Embryonic facial prominence (tissue), 1 donor: ENCODE measurements around the gene NLRC5.
"Not testable (repeated sequence)": the region's sequence is repeated elsewhere in the genome, so short reads cannot be mapped to it uniquely, and the experiment has no call there.

Source experiments
- DNase-seq: peaks from one replicate; pipeline ENCODE4 v3.0.0-alpha.2; 2016; ENCODE audit errors: extremely low spot score

NLRC5 gene

GRCh38 chr16:56960681-56961281 lies 28.6 kb upstream of the NLRC5 start:
- no peak for DNase-seq

GRCh38 chr16:56961386-56961785 lies 28.0 kb upstream of the NLRC5 start:
- DNase-seq = no peak

- DNase-seq = no peak
Measured at GRCh38 chr16:56961851-56962281, 27.5 kb upstream of the NLRC5 start, which contains the start of gene CETP. TSS of gene CETP (plus strand) at chr16:56961950. CDS start at chr16:56961980, 30 bp downstream.

GRCh38 chr16:56964243-56965148 lies 24.9 kb upstream of the NLRC5 start:
- no peak for DNase-seq

GRCh38 chr16:56965149-56966092 lies 23.9 kb upstream of the NLRC5 start:
- no peak for DNase-seq

GRCh38 chr16:56966093-56966475 lies 23.3 kb upstream of the NLRC5 start:
- no peak for DNase-seq

GRCh38 chr16:56967733-56968132 lies 21.6 kb upstream of the NLRC5 start:
- DNase-seq = no peak

- no peak for DNase-seq
Measured at GRCh38 chr16:56969769-56970168, 19.6 kb upstream of the NLRC5 start.

GRCh38 chr16:56970934-56971767 lies 18.2 kb upstream of the NLRC5 start:
- no peak for DNase-seq

GRCh38 chr16:56971768-56972043 lies 17.7 kb upstream of the NLRC5 start:
- no peak for DNase-seq

- no peak for DNase-seq
Measured at GRCh38 chr16:56972403-56973293, 16.7 kb upstream of the NLRC5 start.

- DNase-seq = no peak
Measured at GRCh38 chr16:56973294-56973689, 16.1 kb upstream of the NLRC5 start.

GRCh38 chr16:56973899-56974298 lies 15.5 kb upstream of the NLRC5 start:
- DNase-seq = not testable (repeated sequence)

- no peak for DNase-seq
Measured at GRCh38 chr16:56974549-56975300, 14.6 kb upstream of the NLRC5 start.

- no peak for DNase-seq
Measured at GRCh38 chr16:56975714-56976113, 13.6 kb upstream of the NLRC5 start.

- no peak for DNase-seq
Measured at GRCh38 chr16:56977216-56977615, 12.1 kb upstream of the NLRC5 start.

- no peak for DNase-seq
Measured at GRCh38 chr16:56977823-56978430, 11.4 kb upstream of the NLRC5 start.

- DNase-seq = no peak
Measured at GRCh38 chr16:56980201-56980535, 9.2 kb upstream of the NLRC5 start.
